22Rv1 (cell line): ENCODE data around the gene MOB2.

Experiments used
- ZFX ChIP-seq: fragments of 450-650 bp; IDR thresholded peaks from 2 replicates; pipeline ENCODE4 v1.6.1; 2017; ENCODE audit warnings: antibody characterized with exemption, borderline replicate concordance
- TF ChIP-seq, protein P1 (sequence below): fragments of 450-650 bp; IDR thresholded peaks from 2 replicates; pipeline ENCODE4 v1.5.1; 2017; ENCODE audit warnings: mild to moderate bottlenecking

DNA sequence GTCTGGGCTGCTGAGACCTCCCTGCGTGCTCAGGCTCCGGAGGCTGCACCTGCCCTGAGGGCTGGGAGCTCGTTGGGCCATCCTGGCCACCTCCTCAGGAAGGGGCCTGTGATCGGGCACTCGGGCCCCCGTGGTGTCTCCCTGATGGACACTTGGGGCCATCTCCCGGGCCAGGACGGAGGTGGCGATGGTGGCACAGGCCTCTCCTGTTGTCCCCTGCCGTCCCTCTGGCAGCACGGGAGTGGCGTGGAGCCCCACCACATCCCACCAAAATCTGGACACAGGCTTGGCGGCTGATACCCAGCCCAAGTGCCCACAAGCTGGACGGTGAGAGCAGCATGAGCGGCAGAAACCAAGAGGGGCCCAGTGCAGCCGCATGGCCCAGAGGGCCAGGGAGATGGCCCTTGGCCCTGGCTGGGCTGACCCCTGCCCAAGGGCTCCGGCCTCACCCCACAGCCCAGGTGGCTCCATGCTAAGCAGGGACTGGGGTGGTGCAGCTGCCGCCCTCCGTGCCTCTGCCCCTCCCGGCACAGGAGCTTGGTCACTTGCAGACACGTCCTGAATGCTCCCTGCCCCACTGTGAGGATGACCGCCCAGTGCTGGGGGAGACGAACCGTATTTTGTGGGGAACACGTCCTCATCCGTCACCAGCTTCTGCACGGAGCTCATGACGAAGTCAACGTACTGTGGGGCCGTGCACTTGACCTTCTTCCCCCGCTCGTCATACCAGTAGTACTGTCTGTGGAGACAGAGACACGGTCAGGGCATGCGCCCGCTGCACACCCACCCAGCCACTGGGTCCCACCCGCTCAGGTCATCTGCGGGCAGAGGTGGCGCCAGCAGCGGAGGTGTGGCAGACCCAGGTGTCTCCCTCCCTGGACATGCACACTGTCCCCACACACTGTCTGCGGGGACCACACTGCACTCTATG is 15.6 kb downstream of the MOB2 start:
- TF ChIP-seq, protein P1, sequence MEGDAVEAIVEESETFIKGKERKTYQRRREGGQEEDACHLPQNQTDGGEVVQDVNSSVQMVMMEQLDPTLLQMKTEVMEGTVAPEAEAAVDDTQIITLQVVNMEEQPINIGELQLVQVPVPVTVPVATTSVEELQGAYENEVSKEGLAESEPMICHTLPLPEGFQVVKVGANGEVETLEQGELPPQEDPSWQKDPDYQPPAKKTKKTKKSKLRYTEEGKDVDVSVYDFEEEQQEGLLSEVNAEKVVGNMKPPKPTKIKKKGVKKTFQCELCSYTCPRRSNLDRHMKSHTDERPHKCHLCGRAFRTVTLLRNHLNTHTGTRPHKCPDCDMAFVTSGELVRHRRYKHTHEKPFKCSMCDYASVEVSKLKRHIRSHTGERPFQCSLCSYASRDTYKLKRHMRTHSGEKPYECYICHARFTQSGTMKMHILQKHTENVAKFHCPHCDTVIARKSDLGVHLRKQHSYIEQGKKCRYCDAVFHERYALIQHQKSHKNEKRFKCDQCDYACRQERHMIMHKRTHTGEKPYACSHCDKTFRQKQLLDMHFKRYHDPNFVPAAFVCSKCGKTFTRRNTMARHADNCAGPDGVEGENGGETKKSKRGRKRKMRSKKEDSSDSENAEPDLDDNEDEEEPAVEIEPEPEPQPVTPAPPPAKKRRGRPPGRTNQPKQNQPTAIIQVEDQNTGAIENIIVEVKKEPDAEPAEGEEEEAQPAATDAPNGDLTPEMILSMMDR, result no peak
- no peak for TF ChIP-seq ZFX
